Measurements from ENCODE around the gene PRR16. TPM values are rescaled to one million over a fixed set of nuclear protein-coding genes. Genes with fewer than 3 reads are reported as not detected.
"Not testable (repeated sequence)": the region's sequence is repeated elsewhere in the genome, so short reads cannot be mapped to it uniquely, and the experiment has no call there.

PRR16 gene
- total RNA-seq = 1 to 10 TPM; 4.7 to 4.8 TPM
- long read RNA-seq, partial matches to known transcripts = 0 of 1 reads
- long read RNA-seq, other reads (novel, unspliced or antisense) = 1 of 1 reads

GRCh38 chr5:120463991-120464626 is at the start of gene PRR16:
Gene PRR16 (plus strand): TSS chr5:120464300.
- intact Hi-C loops (cut with DNase I) = loop anchor here in 1 of 2 donors (5.0 kb wide), 1 partner anchor 497 kb away; no protein-coding TSS in a partner anchor

GRCh38 chr5:120415985-120416384 is 48.1 kb upstream of the PRR16 start:
- ATAC-seq (no peak), DNase-seq (no peak)
- intact Hi-C loops (cut with DNase I) = no loop called here

More at GRCh38 chr5:120463991-120464626, at the start of gene PRR16:
- ATAC-seq (peak; percentile 93 to 94), DNase-seq (peak; percentile 51)

- intact Hi-C loops (cut with DNase I) = no loop called here
- no peak for DNase-seq
Observed at GRCh38 chr5:120419127-120419526, 45.0 kb upstream of the PRR16 start.

GRCh38 chr5:120426633-120427275 is 37.3 kb upstream of the PRR16 start:
- DNase-seq; intact Hi-C loops (cut with DNase I); ATAC-seq: not testable (repeated sequence)

More at GRCh38 chr5:120419127-120419526, 45.0 kb upstream of the PRR16 start:
- ATAC-seq = no peak

- DNase-seq (no peak), ATAC-seq (no peak)
- intact Hi-C loops (cut with DNase I) = no loop called here
Observed at GRCh38 chr5:120430572-120430971, 33.5 kb upstream of the PRR16 start.

- ATAC-seq (no peak), DNase-seq (no peak)
- intact Hi-C loops (cut with DNase I) = no loop called here
Observed at GRCh38 chr5:120432861-120433260, 31.2 kb upstream of the PRR16 start.

- intact Hi-C loops (cut with DNase I) = no loop called here
- peak; percentile 44 to 77 for ATAC-seq
Observed at GRCh38 chr5:120435129-120435528, 29.0 kb upstream of the PRR16 start.

GRCh38 chr5:120436996-120437395 is 27.1 kb upstream of the PRR16 start:
- ATAC-seq (no peak), DNase-seq (no peak)
- intact Hi-C loops (cut with DNase I) = no loop called here

More at GRCh38 chr5:120435129-120435528, 29.0 kb upstream of the PRR16 start:
- no peak for DNase-seq

- ATAC-seq = peak; percentile 65 to 93
- intact Hi-C loops (cut with DNase I) = loop anchor here in 1 of 2 donors (10.0 kb wide), 1 partner anchor 288 kb away; no protein-coding TSS in a partner anchor
- no peak for DNase-seq
Observed at GRCh38 chr5:120442694-120443093, 21.4 kb upstream of the PRR16 start.

GRCh38 chr5:120443607-120444006 is 20.5 kb upstream of the PRR16 start:
- DNase-seq (no peak), ATAC-seq (no peak)
- intact Hi-C loops (cut with DNase I) = loop anchor here in 1 of 2 donors (10.0 kb wide), 1 partner anchor 289 kb away; no protein-coding TSS in a partner anchor

GRCh38 chr5:120446068-120446492 is 18.0 kb upstream of the PRR16 start:
- peak in 1 of 2 donors; percentile 71 for ATAC-seq
- no peak for DNase-seq
- intact Hi-C loops (cut with DNase I) = loop anchor here in 1 of 2 donors (10.0 kb wide), 1 partner anchor 291 kb away; no protein-coding TSS in a partner anchor

GRCh38 chr5:120446901-120447300 is 17.2 kb upstream of the PRR16 start:
- ATAC-seq (no peak), DNase-seq (no peak)
- intact Hi-C loops (cut with DNase I) = loop anchor here in 1 of 2 donors (10.0 kb wide), 1 partner anchor 292 kb away; no protein-coding TSS in a partner anchor

GRCh38 chr5:120447706-120448239 is 16.3 kb upstream of the PRR16 start:
- DNase-seq (no peak), ATAC-seq (no peak)
- intact Hi-C loops (cut with DNase I) = loop anchor here in 1 of 2 donors (10.0 kb wide), 1 partner anchor 293 kb away; no protein-coding TSS in a partner anchor

- intact Hi-C loops (cut with DNase I) = loop anchor here in 1 of 2 donors (10.0 kb wide), 1 partner anchor 295 kb away; no protein-coding TSS in a partner anchor
- ATAC-seq = peak in 1 of 2 donors; percentile 81
Observed at GRCh38 chr5:120449501-120449900, 14.6 kb upstream of the PRR16 start.

GRCh38 chr5:120450910-120451309 is 13.2 kb upstream of the PRR16 start:
- no peak for DNase-seq
- intact Hi-C loops (cut with DNase I) = no loop called here
- no peak for ATAC-seq

More at GRCh38 chr5:120449501-120449900, 14.6 kb upstream of the PRR16 start:
- no peak for DNase-seq

GRCh38 chr5:120451445-120451844 is 12.7 kb upstream of the PRR16 start:
- ATAC-seq (no peak), DNase-seq (no peak)
- intact Hi-C loops (cut with DNase I) = no loop called here

GRCh38 chr5:120452471-120452870 is 11.6 kb upstream of the PRR16 start:
- DNase-seq (no peak), ATAC-seq (no peak)
- intact Hi-C loops (cut with DNase I) = no loop called here

GRCh38 chr5:120454094-120454798 is 9.9 kb upstream of the PRR16 start:
- DNase-seq (no peak), ATAC-seq (peak; percentile 59 to 77)
- intact Hi-C loops (cut with DNase I) = no loop called here

- no peak for DNase-seq
- ATAC-seq = no peak
- intact Hi-C loops (cut with DNase I) = loop anchor here in 1 of 2 donors (5.0 kb wide), 1 partner anchor 399 kb away; no protein-coding TSS in a partner anchor
Observed at GRCh38 chr5:120456006-120456405, 8.1 kb upstream of the PRR16 start.

All from left cardiac atrium (tissue), 4 donors.